HepG2 (cell line): ENCODE data around the gene CR1. TPM values are rescaled to one million over a fixed set of nuclear protein-coding genes. Genes with fewer than 3 reads are reported as not detected.

Source experiments
- AGO2 ChIP-seq: fragments of 200-400 bp; formaldehyde crosslinking; optimal IDR thresholded peaks from 2 replicates; pipeline ENCODE3; 2017; ENCODE audit warnings: mild to moderate bottlenecking, low read depth, low read length, moderate library complexity
- ARID2 ChIP-seq: sonication (generic); formaldehyde crosslinking; IDR thresholded peaks from 2 replicates; pipeline ENCODE4 v1.8.1; 2022; ENCODE audit warnings: mild to moderate bottlenecking, missing genetic modification reagents, borderline replicate concordance
- FOSL1 ChIP-seq: sonication (generic); formaldehyde crosslinking; IDR thresholded peaks from 2 replicates; pipeline ENCODE4 v1.9.0; 2021; ENCODE audit warnings: missing genetic modification reagents, borderline replicate concordance
- GPN1 ChIP-seq: sonication (generic); formaldehyde crosslinking; IDR thresholded peaks from 2 replicates; pipeline ENCODE4 v1.5.1; 2020; ENCODE audit warnings: missing genetic modification reagents, borderline replicate concordance
- HMG20A ChIP-seq: IDR thresholded peaks from 2 replicates; pipeline ENCODE4 v1.6.1; 2016; ENCODE audit warnings: borderline replicate concordance
- KAT2B ChIP-seq: fragments of 150-350 bp; IDR thresholded peaks from 2 replicates; pipeline ENCODE4 v1.6.1; 2014; ENCODE audit warnings: low read depth, low read length, borderline replicate concordance
- MAF1 ChIP-seq: sonication (generic); formaldehyde crosslinking; IDR thresholded peaks from 2 replicates; pipeline ENCODE4 v1.5.0; 2020; ENCODE audit warnings: missing genetic modification reagents, borderline replicate concordance
- NPAS2 ChIP-seq: sonication (generic); formaldehyde crosslinking; IDR thresholded peaks from 2 replicates; pipeline ENCODE4 v1.8.0; 2022; ENCODE audit warnings: mild to moderate bottlenecking, missing genetic modification reagents, borderline replicate concordance
- SAFB2 ChIP-seq: sonication (generic); formaldehyde crosslinking; IDR thresholded peaks from 2 replicates; pipeline ENCODE4 v1.5.1; 2020; ENCODE audit warnings: missing genetic modification reagents, low read depth, mild to moderate bottlenecking, borderline replicate concordance
- ZNF629 ChIP-seq: sonication (generic); formaldehyde crosslinking; conservative IDR thresholded peaks from 2 replicates; pipeline ENCODE4 v1.5.0; 2020; ENCODE audit warnings: missing genetic modification reagents
- polyA plus RNA-seq, 8 experiments: library from polyadenylated mRNA; depleted of rRNA in 3 of 8; stranded (reverse) in 7 of 8; unstranded in 1 of 8; fragments of >200 nt; fragmentation: Illumina TruSeq in 4 of 8; extraction: Trizol in 4 of 8; gene quantifications; 2 replicates each; pipeline versions ENCODE4 v1.2.1 to v1.2.3, GENCODE V29; 2011 to 2016; ENCODE audit warnings: low read depth in 4 of 8, missing spikeins in 1 of 8, mixed read lengths in 1 of 8; ENCODE audit not compliant: insufficient read depth in 1 of 8
- total RNA-seq, 5 experiments: library from RNA; depleted of rRNA; stranded (reverse); fragments of >200 nt; fragmentation: Illumina TruSeq; extraction: Trizol; gene quantifications; 2 replicates each; pipeline ENCODE4 v1.2.3, GENCODE V29; 2016; ENCODE audit warnings: low read depth in 1 of 5
- TF ChIP-seq, protein P1 (sequence below): IDR thresholded peaks from 2 replicates; pipeline ENCODE4 v1.6.1; 2016; ENCODE audit warnings: missing biosample characterization, missing genetic modification reagents, low read depth
- TF ChIP-seq, protein P2 (sequence below): sonication (generic); formaldehyde crosslinking; IDR thresholded peaks from 2 replicates; pipeline ENCODE4 v1.4.0; 2020; ENCODE audit warnings: missing genetic modification reagents; ENCODE audit errors: not compliant biosample characterization

The CR1 gene
- total and polyA plus RNA-seq, 2 of the 13 experiments (the other 11 are each of a cell fraction or from before 2014, with no cell fraction given): not detected

DNA sequence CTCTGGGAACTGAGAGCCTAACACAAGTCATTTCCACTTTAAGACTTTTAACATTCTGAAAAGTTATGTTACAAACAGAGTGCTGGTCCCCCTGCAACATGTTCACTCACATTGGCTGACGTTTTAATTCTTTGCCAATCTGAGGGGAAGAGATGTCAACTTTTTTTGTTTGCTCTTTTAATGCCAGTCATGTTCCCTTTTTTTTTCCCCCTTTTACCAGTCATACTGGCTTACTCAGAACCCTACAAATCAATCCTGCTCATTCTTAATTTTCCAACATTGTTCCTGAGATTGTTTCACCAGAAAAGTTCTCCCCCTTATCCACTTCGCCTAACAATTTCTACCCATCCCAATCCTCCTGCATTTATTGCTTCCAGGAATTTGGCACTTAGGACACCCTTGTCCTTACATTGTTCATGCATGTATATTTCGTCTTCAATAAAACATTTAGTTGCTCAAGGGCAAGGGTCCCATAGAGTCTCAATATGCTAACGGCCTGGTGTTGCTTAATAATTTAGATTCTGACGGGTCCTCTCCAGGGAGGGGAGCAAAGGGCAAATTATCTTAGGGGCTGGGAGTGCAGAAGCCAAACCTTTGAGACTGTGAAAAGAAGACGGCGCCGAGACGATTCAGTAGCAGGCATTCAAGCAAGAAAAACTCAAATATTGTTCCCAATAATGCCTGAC, 148.4 kb downstream of the CR1 start (continued):
- TF ChIP-seq, protein P1, sequence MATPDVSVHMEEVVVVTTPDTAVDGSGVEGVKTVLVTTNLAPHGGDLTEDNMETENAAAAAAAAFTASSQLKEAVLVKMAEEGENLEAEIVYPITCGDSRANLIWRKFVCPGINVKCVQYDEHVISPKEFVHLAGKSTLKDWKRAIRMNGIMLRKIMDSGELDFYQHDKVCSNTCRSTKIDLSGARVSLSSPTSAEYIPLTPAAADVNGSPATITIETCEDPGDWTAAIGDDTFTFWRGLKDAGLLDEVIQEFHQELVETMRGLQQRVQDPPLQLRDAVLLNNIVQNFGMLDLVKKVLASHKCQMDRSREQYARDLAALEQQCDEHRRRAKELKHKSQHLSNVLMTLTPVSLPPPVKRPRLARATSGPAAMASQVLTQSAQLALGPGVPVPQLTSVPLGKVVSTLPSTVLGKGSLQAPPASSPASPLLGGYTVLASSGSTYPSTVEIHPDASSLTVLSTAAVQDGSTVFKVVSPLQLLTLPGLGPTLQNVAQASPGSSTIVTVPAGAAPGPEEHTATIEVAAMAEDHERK (CRISPR knock-in tag): no peak
- TF ChIP-seq FOSL1 (CRISPR knock-in tag) (no peak), SAFB2 (CRISPR knock-in tag) (no peak), NPAS2 (CRISPR knock-in tag) (no peak), HMG20A (CRISPR knock-in tag) (no peak), MAF1 (no peak), ZNF629 (CRISPR knock-in tag) (no peak), ARID2 (no peak), KAT2B (no peak), AGO2 (no peak), GPN1 (CRISPR knock-in tag) (no peak)
- TF ChIP-seq, protein P2, sequence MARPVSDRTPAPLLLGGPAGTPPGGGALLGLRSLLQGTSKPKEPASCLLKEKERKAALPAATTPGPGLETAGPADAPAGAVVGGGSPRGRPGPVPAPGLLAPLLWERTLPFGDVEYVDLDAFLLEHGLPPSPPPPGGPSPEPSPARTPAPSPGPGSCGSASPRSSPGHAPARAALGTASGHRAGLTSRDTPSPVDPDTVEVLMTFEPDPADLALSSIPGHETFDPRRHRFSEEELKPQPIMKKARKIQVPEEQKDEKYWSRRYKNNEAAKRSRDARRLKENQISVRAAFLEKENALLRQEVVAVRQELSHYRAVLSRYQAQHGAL (CRISPR knock-in tag): no peak
